GM12874 (cell line): ENCODE data around the gene FBXW7.
A peak's percentile ranks its signal among the peaks of the same experiment; 100 is the strongest.

Experiments
- CTCF ChIP-seq: IDR thresholded peaks from 2 replicates; pipeline ENCODE4 v1.5.1; 2011; ENCODE audit warnings: low read depth, mild to moderate bottlenecking, control low read depth, low read length, moderate library complexity; ENCODE audit not compliant: insufficient read depth

Gene FBXW7

GRCh38 chr4:152540293-152540674 is 4.4 kb upstream of the FBXW7 start:
- TF ChIP-seq CTCF: 0 out of 2 replicates have a peak, but pooled peaks have one; percentile 4

GRCh38 chr4:152539556-152540292 is 3.8 kb upstream of the FBXW7 start:
- TF ChIP-seq CTCF: no peak

GRCh38 chr4:152537881-152538280 is 2.0 kb upstream of the FBXW7 start:
- TF ChIP-seq CTCF: no peak

- no peak for TF ChIP-seq CTCF
These were observed 772 bp upstream of the FBXW7 start for GRCh38 chr4:152536545-152537182.

GRCh38 chr4:152535360-152535902 is 461 bp downstream of the FBXW7 start:
- TF ChIP-seq CTCF: no peak

- TF ChIP-seq CTCF: no peak
These were observed 1.1 kb downstream of the FBXW7 start for GRCh38 chr4:152534541-152535359.

GRCh38 chr4:152531479-152531878 is 4.4 kb downstream of the FBXW7 start:
- TF ChIP-seq CTCF: no peak
